Suppressor macrophage treated with lipopolysaccharide for 4 hours (primary cell): ENCODE data around the gene B4GALNT4.
A peak's percentile ranks its signal among the peaks of the same experiment; 100 is the strongest.
"Not testable (repeated sequence)": the region's sequence is repeated elsewhere in the genome, so short reads cannot be mapped to it uniquely, and the experiment has no call there.

Experiments used
- DNase-seq: peaks from one replicate; pipeline ENCODE4 v3.0.0-alpha.2; 2020

Gene B4GALNT4, protein sequence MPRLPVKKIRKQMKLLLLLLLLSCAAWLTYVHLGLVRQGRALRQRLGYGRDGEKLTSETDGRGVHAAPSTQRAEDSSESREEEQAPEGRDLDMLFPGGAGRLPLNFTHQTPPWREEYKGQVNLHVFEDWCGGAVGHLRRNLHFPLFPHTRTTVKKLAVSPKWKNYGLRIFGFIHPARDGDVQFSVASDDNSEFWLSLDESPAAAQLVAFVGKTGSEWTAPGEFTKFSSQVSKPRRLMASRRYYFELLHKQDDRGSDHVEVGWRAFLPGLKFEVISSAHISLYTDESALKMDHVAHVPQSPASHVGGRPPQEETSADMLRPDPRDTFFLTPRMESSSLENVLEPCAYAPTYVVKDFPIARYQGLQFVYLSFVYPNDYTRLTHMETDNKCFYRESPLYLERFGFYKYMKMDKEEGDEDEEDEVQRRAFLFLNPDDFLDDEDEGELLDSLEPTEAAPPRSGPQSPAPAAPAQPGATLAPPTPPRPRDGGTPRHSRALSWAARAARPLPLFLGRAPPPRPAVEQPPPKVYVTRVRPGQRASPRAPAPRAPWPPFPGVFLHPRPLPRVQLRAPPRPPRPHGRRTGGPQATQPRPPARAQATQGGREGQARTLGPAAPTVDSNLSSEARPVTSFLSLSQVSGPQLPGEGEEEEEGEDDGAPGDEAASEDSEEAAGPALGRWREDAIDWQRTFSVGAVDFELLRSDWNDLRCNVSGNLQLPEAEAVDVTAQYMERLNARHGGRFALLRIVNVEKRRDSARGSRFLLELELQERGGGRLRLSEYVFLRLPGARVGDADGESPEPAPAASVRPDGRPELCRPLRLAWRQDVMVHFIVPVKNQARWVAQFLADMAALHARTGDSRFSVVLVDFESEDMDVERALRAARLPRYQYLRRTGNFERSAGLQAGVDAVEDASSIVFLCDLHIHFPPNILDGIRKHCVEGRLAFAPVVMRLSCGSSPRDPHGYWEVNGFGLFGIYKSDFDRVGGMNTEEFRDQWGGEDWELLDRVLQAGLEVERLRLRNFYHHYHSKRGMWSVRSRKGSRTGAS

GRCh38 chr11:369336-370018 is at the start of gene B4GALNT4:
TSS of gene B4GALNT4 (plus strand) at chr11:369499. CDS start at chr11:369804, 305 bp downstream.
- no peak for DNase-seq

- not testable (repeated sequence) for DNase-seq
Observed at GRCh38 chr11:319888-320273, 49.4 kb upstream of the B4GALNT4 start.

GRCh38 chr11:324156-324555 is 45.1 kb upstream of the B4GALNT4 start:
- DNase-seq: no peak

GRCh38 chr11:324593-325517 is 44.4 kb upstream of the B4GALNT4 start:
- not testable (repeated sequence) for DNase-seq

GRCh38 chr11:325796-326591 is 43.3 kb upstream of the B4GALNT4 start:
- DNase-seq: no peak

DNA sequence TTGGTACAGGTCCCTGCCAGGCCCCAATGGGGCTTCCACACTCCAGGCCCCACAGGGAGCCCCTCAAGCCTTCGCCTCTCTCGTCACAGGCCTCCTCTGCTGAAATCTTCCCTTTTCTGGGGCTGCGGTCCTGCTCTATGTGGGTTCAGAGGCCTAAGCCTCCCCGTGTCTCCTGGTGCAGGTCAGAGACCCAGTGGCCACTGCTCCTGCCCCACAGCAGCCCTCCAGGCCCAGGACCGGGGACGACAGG is 42.8 kb upstream of the B4GALNT4 start:
- no peak for DNase-seq

DNA sequence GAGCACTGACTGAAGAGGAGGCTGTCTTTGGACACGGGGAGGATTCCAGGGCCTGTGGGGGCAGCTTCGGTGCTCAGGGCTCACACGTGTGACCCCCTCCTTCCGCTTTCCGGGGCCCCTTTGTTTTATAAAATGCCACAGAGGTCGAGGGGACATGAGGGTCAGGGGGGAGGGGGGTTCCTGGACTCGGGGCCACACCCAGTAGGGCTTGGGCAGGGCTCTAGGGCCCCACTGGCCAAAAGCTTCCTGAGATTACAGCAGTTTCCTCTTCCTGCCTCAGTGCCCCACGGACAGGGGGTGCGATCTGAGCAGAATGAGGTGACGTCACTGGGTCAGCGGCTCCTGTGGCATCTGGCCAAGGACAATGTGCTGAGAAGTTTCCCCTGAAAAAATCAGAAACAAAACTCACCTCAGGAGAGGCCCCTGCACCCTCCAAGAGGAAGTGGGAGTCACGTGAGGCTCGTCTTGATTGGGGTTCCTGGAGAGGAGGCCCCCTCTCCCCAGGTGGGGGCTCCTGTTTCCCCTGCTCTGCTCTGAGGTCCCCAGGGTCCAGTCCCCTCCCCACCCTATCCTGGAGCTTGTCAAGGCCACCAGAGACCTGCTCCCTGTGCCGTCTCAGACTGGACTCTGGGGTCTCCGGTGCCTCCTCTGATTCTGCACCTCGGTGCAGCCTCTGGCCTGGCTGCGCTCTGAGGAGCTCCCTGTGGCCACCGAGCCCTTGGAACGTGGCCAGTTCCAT is 42.3 kb upstream of the B4GALNT4 start:
- DNase-seq: peak; percentile 88

DNA sequence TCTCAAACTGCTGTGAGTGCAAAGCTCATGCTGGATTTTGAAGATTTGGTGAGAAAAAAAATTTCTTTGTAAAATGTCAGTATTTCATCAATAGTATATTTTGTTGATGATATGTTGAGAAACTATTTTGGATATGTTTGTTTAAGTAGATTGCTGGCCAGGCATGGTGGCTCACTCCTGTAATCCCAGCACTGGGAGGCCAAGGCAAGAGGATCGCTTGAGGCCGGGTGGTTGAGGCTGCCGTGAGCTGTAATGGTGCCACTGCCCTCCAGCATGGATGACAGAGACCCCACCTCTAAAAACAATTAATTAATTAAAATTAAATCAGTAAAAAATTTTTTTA is 41.7 kb upstream of the B4GALNT4 start:
- no peak for DNase-seq

- DNase-seq: no peak
Observed at GRCh38 chr11:328012-328411, 41.3 kb upstream of the B4GALNT4 start.

- DNase-seq: not testable (repeated sequence)
Observed at GRCh38 chr11:328516-329100, 40.7 kb upstream of the B4GALNT4 start.

- DNase-seq: no peak
Observed at GRCh38 chr11:329886-330253, 39.4 kb upstream of the B4GALNT4 start.

GRCh38 chr11:330307-330693 is 39.0 kb upstream of the B4GALNT4 start:
- no peak for DNase-seq

GRCh38 chr11:330694-331357 is 38.5 kb upstream of the B4GALNT4 start:
- DNase-seq: no peak

DNA sequence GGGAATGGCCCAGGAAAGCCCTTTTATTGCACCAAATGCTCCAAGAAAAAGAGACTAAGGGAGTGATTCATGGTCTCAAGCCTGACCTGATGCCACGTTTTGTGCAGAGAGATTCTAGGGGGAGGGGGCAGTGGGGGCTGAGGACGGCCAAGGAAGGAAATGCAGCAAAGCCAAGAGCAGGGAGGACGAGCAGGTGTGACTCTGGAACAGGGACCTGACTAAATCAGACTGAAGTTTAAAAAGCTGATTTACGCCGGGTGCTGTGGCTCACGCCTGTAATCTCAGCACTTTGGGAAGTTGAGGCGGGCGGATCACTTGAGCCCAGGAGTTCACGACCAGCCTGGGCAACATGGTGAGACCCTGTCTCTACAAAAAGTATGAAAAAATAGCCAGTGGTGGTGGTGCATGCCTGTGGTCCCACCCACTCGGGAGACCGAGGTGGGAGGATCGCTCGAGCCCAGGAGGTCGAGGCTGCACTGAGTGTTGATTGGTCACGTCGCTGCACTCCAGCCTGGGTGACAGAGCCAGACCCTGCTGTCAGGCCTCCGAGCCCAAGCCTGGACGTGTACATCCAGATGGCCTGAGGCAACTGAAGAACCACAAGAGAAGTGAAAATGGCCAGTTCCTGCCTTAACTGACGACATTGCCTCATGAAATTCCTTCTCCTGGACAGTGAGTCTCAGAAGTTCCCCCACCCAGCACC is 37.8 kb upstream of the B4GALNT4 start:
- peak; percentile 9 for DNase-seq

GRCh38 chr11:332651-333480 is 36.4 kb upstream of the B4GALNT4 start:
- DNase-seq: no peak

- not testable (repeated sequence) for DNase-seq
Observed at GRCh38 chr11:333616-334263, 35.6 kb upstream of the B4GALNT4 start.

- DNase-seq: no peak
Observed at GRCh38 chr11:334264-334994, 34.9 kb upstream of the B4GALNT4 start.
